Osteoblast (primary cell): ENCODE measurements around the gene TTC39B. TPM values are rescaled to one million over a fixed set of nuclear protein-coding genes. Genes with fewer than 3 reads are reported as not detected.

Experiments
- DNase-seq: peaks from one replicate; pipeline ENCODE4 v3.0.0; 2011; ENCODE audit warnings: low spot score, mixed read lengths; ENCODE audit not compliant: insufficient read length; ENCODE audit errors: missing footprints
- H2AFZ ChIP-seq: 2 replicates; pipeline ENCODE4 v1.6.0; 2011; ENCODE audit warnings: mild to moderate bottlenecking, low read length
- H3K27ac ChIP-seq: 2 replicates; pipeline ENCODE4 v1.5.1; 2011; ENCODE audit warnings: mild to moderate bottlenecking, low read depth, low read length, moderate library complexity
- H3K27me3 ChIP-seq: 2 replicates; pipeline ENCODE4 v1.6.0; 2012; ENCODE audit warnings: mild to moderate bottlenecking, control low read depth, inconsistent platforms, low read length, moderate library complexity; ENCODE audit not compliant: insufficient read depth
- H3K36me3 ChIP-seq: 2 replicates; pipeline ENCODE4 v1.5.1; 2011; ENCODE audit warnings: mild to moderate bottlenecking, low read length, control low read depth, moderate library complexity; ENCODE audit not compliant: insufficient read depth
- H3K4me1 ChIP-seq: 2 replicates; pipeline ENCODE4 v1.5.1; 2011; ENCODE audit warnings: mild to moderate bottlenecking, low read length, control low read depth, moderate library complexity; ENCODE audit not compliant: insufficient read depth
- H3K4me2 ChIP-seq: 2 replicates; pipeline ENCODE4 v1.6.0; 2011; ENCODE audit warnings: mild to moderate bottlenecking, low read length; ENCODE audit not compliant: insufficient read depth
- H3K4me3 ChIP-seq: fragments of 200-600 bp; sonication (generic); 3 replicates; pipeline ENCODE4 v1.5.1; 2012; ENCODE audit warnings: mild to moderate bottlenecking, low read length, inconsistent platforms; ENCODE audit not compliant: insufficient read depth
- H3K79me2 ChIP-seq: 2 replicates; pipeline ENCODE4 v1.6.0; 2012; ENCODE audit warnings: mild to moderate bottlenecking, low read length, control low read depth, inconsistent platforms; ENCODE audit not compliant: insufficient read depth
- H3K9me3 ChIP-seq: 2 replicates; pipeline ENCODE4 v1.5.1; 2011; ENCODE audit warnings: low read depth, low read length, control low read depth
- H4K20me1 ChIP-seq: 2 replicates; pipeline ENCODE4 v1.6.0; 2012; ENCODE audit warnings: mild to moderate bottlenecking, low read length, control low read depth; ENCODE audit not compliant: insufficient read depth
- total RNA-seq: library from RNA; depleted of rRNA; stranded (reverse); fragments of >200 nt; gene quantifications from 2 replicates; pipeline ENCODE4 v1.2.3, GENCODE V29; 2012
- TF ChIP-seq, protein P1 (sequence below): IDR thresholded peaks from 2 replicates; pipeline ENCODE4 v1.5.1; 2011; ENCODE audit warnings: mild to moderate bottlenecking, low read depth, low read length, moderate library complexity; ENCODE audit errors: extremely low read depth

Gene TTC39B
- total RNA-seq, 1 donor, result 18.5 TPM

DNA sequence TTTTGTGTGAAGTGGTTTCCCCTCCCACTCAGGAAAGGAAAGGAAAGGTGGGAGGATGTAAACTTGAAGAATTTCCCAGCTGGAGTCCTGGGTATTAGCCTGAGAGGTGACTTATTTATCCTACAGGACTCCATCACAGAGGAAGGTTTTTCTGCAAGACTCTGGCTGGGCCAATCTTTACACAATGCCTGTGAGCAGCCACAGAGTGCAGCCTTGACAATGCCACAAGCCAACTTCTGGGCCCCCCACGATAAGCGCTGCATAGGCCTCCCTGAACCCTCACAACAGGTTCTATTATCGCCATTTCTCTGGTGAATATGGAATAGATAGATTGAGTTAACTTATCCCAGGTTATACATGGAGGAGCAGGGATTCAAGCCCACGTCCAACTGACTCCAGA is 12.4 kb downstream of the TTC39B start:
- no peak for DNase-seq
- Histone ChIP-seq H3K4me2 (no peak overlapping the region), H3K36me3 (no peaks in the 10 kb centered on the region), H3K9me3 (no peaks in the 10 kb centered on the region), H3K79me2 (peaks cover 54% of the 10 kb centered on the region), H3K27me3 (no peaks in the 10 kb centered on the region), H3K27ac (no peak overlapping the region), H3K4me3 (no peak overlapping the region), H2AFZ (no peak overlapping the region), H3K4me1 (peaks cover 25% of the 10 kb centered on the region), H4K20me1 (no peaks in the 10 kb centered on the region)
- TF ChIP-seq, protein P1, sequence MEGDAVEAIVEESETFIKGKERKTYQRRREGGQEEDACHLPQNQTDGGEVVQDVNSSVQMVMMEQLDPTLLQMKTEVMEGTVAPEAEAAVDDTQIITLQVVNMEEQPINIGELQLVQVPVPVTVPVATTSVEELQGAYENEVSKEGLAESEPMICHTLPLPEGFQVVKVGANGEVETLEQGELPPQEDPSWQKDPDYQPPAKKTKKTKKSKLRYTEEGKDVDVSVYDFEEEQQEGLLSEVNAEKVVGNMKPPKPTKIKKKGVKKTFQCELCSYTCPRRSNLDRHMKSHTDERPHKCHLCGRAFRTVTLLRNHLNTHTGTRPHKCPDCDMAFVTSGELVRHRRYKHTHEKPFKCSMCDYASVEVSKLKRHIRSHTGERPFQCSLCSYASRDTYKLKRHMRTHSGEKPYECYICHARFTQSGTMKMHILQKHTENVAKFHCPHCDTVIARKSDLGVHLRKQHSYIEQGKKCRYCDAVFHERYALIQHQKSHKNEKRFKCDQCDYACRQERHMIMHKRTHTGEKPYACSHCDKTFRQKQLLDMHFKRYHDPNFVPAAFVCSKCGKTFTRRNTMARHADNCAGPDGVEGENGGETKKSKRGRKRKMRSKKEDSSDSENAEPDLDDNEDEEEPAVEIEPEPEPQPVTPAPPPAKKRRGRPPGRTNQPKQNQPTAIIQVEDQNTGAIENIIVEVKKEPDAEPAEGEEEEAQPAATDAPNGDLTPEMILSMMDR, result no peak

DNA sequence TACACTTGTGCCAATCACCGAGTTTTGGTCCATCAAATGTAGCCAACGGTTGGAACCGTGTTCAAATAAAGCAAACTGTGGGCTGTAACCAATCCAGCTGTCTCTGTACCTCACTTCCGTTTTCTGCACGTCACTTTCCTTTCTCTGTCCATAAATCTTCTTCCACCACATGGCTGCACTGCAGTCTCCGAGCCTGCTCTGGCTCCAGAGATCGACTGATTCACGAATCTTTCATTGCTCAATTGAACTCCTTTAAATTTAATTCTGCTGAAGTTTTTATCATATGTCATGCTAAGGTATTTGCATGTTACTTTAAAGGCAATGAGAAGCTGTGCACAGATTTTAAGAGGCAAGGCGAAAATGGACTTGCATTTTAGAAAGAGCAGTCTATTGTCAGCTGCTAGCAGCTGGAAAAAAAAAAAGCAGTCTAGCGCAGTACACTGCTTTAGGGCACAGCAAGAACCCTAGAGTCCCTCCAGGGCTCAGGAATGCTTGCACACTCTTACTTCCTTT is 13.2 kb downstream of the TTC39B start:
- no peak overlapping the region for H2AFZ ChIP-seq
- peaks cover 47% of the 10 kb centered on the region for H3K79me2 ChIP-seq
- no peaks in the 10 kb centered on the region for H4K20me1 ChIP-seq

DNA sequence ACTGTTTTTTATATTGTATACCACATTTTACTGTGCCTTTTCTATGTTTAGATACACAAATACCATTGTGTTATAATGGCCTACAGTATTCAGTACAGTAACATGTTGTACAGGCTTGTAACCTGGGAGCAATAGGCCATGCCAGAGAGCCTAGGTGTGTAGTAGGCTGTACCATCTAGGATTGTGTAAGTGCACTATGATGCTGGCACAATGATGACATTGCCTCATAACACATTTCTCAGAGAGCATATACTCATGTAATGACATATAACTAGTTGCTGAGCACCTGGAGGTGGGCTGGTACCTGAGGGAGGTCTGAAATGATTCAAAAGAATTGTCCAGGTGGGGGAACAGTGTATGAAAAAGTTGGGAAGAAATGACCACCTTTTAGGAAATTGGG is 13.9 kb downstream of the TTC39B start:
- Histone ChIP-seq H3K4me1 (peaks cover 25% of the 10 kb centered on the region), H3K9me3 (no peaks in the 10 kb centered on the region), H4K20me1 (no peaks in the 10 kb centered on the region), H3K4me3 (no peak overlapping the region), H2AFZ (no peak overlapping the region), H3K4me2 (no peak overlapping the region), H3K79me2 (peaks cover 48% of the 10 kb centered on the region), H3K27me3 (no peaks in the 10 kb centered on the region), H3K36me3 (no peaks in the 10 kb centered on the region), H3K27ac (no peak overlapping the region)
- DNase-seq, result no peak
- TF ChIP-seq, protein P1, result no peak

More for the DNA sequence above, 13.2 kb downstream of the TTC39B start:
- no peaks in the 10 kb centered on the region for H3K36me3 ChIP-seq
- peaks cover 25% of the 10 kb centered on the region for H3K4me1 ChIP-seq
- no peaks in the 10 kb centered on the region for H3K9me3 ChIP-seq
- H3K4me3 ChIP-seq, result no peak overlapping the region
- no peak for DNase-seq
- TF ChIP-seq, protein P1, result no peak
- H3K27ac ChIP-seq, result peak overlapping the region; percentile 23
- H3K27me3 ChIP-seq, result no peaks in the 10 kb centered on the region
- peak overlapping the region; percentile 19 for H3K4me2 ChIP-seq

DNA sequence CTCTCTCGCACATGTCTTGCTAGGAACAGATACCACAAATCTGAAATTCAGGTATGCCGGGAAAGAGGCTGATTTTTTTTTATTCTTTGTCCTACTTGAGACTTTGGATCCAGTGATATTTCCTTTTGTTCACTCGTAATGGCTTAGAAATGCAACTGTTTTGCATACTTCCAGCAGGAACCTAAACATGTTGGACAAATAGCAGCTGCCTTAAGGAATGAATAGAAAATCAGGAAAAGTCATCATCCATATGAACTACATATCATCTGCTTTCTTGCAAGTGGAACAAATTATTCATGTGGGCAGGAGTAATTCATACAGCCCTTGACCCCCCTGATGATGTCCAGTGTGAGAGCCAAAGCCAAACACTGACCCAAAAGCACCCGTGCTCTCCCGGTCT is 17.4 kb downstream of the TTC39B start:
- Histone ChIP-seq H3K79me2 (peaks cover 46% of the 10 kb centered on the region), H4K20me1 (no peaks in the 10 kb centered on the region), H3K27ac (no peak overlapping the region), H3K27me3 (no peaks in the 10 kb centered on the region), H3K9me3 (no peaks in the 10 kb centered on the region), H3K4me1 (peaks cover 7% of the 10 kb centered on the region), H2AFZ (no peak overlapping the region), H3K4me2 (no peak overlapping the region), H3K4me3 (no peak overlapping the region), H3K36me3 (no peaks in the 10 kb centered on the region)
- no peak for DNase-seq
- TF ChIP-seq, protein P1, result no peak
